Measurements from ENCODE around the gene HLA-DOB. TPM values are rescaled to one million over a fixed set of nuclear protein-coding genes. Genes with fewer than 3 reads are reported as not detected.
A peak's percentile ranks its signal among the peaks of the same experiment; 100 is the strongest.

Gene HLA-DOB
- total and polyA plus RNA-seq, 2 of the 13 experiments (the other 11 are each of a cell fraction or from before 2014, with no cell fraction given) = not detected

DNA sequence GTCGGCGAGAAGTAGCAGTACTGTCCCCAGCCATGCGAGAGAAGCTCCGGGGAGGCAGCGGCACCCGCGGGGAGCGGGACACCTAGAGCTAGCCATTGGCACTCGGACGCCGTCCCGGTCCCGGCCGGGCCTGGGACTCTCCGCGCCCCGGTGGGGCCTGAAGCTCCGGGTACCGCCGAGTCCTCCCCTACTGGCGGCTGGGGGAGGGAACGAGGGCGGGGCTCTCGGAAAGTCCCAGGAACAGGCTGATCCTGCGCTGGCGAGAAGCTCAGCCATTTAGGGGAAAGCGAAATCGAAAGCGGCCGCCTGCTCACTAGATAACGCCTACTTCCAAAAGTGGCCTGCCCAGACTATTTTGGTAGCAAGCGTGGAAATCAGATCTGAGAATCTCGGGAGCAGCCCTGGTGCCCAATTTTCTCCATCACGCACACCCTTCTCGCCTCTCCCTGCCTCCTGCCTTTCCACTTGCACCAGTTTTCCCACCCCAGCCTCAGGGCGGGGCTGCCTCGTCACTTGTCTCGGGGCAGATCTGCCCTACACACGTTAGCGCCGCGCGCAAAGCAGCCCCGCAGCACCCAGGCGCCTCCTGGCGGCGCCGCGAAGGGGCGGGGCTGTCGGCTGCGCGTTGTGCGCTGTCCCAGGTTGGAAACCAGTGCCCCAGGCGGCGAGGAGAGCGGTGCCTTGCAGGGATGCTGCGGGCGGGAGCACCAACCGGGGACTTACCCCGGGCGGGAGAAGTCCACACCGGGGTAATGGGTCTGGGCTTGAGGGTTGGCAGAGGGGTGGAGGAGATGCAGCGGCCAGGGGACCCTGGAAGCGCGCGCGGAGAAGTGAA, 37.0 kb upstream of the HLA-DOB start, which contains the start of the genes PSMB9 and TAP1 (continued):
- TF ChIP-seq AKAP8 (CRISPR knock-in tag; IDR thresholded peaks at IDR 0.05) (no peak), GATAD1 (CRISPR knock-in tag; IDR thresholded peaks at IDR 0.05) (peak; percentile 75), CBX1 (IDR thresholded peaks at IDR 0.05; ENCODE audit: low read depth) (peak; percentile 62), ZNF670 (CRISPR knock-in tag; IDR thresholded peaks at IDR 0.05; ENCODE audit: borderline replicate concordance) (no peak), MED1 (CRISPR knock-in tag; IDR thresholded peaks at IDR 0.05) (peak; percentile 84), BRD4 (CRISPR knock-in tag; IDR thresholded peaks at IDR 0.05) (peak; percentile 51), ZNF253 (CRISPR knock-in tag; IDR thresholded peaks at IDR 0.05; ENCODE audit: borderline replicate concordance) (no peak), BRCA1 (CRISPR knock-in tag; IDR thresholded peaks at IDR 0.05) (0 out of 2 replicates have a peak, but pooled peaks have one; percentile 37), ZNF790 (CRISPR knock-in tag; IDR thresholded peaks at IDR 0.05; ENCODE audit: borderline replicate concordance) (0 out of 2 replicates have a peak, but pooled peaks have one; percentile 83), TBX3 (IDR thresholded peaks at IDR 0.05; ENCODE audit: borderline replicate concordance) (no peak), ZNF597 (CRISPR knock-in tag; IDR thresholded peaks at IDR 0.05) (no peak), ZNF7 (CRISPR knock-in tag; IDR thresholded peaks at IDR 0.05) (no peak), E2F1 (CRISPR knock-in tag; IDR thresholded peaks at IDR 0.05) (peak; percentile 48), ZBTB7A (CRISPR knock-in tag; IDR thresholded peaks at IDR 0.05) (no peak), NR2C2 (CRISPR knock-in tag; IDR thresholded peaks at IDR 0.05; ENCODE audit: borderline replicate concordance) (0 out of 2 replicates have a peak, but pooled peaks have one; percentile 17), ZNF564 (CRISPR knock-in tag; IDR thresholded peaks at IDR 0.05) (0 out of 2 replicates have a peak, but pooled peaks have one; percentile 59), NRL (CRISPR knock-in tag; IDR thresholded peaks at IDR 0.05; ENCODE audit: borderline replicate concordance) (peak; percentile 76), KDM6A (CRISPR knock-in tag; IDR thresholded peaks at IDR 0.05; ENCODE audit: low read depth) (no peak), ZFAT (CRISPR knock-in tag; conservative IDR thresholded peaks at IDR 0.05) (no peak), ZNF484 (CRISPR knock-in tag; IDR thresholded peaks at IDR 0.05; ENCODE audit: borderline replicate concordance, low read depth) (no peak)
- TF ChIP-seq, protein P1, sequence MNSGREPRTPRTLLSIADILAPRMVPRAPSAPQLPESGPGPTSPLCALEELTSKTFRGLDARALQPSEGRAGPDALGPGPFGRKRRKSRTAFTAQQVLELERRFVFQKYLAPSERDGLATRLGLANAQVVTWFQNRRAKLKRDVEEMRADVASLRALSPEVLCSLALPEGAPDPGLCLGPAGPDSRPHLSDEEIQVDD (CRISPR knock-in tag; IDR thresholded peaks at IDR 0.05; ENCODE audit: borderline replicate concordance) = peak; percentile 56; the same call in 1 of the 2 replicates
- TF ChIP-seq, protein P2, sequence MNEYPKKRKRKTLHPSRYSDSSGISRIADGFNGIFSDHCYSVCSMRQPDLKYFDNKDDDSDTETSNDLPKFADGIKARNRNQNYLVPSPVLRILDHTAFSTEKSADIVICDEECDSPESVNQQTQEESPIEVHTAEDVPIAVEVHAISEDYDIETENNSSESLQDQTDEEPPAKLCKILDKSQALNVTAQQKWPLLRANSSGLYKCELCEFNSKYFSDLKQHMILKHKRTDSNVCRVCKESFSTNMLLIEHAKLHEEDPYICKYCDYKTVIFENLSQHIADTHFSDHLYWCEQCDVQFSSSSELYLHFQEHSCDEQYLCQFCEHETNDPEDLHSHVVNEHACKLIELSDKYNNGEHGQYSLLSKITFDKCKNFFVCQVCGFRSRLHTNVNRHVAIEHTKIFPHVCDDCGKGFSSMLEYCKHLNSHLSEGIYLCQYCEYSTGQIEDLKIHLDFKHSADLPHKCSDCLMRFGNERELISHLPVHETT (CRISPR knock-in tag; conservative IDR thresholded peaks at IDR 0.05) = peak; percentile 74
- TF ChIP-seq, protein P3, sequence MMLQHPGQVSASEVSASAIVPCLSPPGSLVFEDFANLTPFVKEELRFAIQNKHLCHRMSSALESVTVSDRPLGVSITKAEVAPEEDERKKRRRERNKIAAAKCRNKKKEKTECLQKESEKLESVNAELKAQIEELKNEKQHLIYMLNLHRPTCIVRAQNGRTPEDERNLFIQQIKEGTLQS (CRISPR knock-in tag; IDR thresholded peaks at IDR 0.05) = no peak
- TF ChIP-seq, protein P4, sequence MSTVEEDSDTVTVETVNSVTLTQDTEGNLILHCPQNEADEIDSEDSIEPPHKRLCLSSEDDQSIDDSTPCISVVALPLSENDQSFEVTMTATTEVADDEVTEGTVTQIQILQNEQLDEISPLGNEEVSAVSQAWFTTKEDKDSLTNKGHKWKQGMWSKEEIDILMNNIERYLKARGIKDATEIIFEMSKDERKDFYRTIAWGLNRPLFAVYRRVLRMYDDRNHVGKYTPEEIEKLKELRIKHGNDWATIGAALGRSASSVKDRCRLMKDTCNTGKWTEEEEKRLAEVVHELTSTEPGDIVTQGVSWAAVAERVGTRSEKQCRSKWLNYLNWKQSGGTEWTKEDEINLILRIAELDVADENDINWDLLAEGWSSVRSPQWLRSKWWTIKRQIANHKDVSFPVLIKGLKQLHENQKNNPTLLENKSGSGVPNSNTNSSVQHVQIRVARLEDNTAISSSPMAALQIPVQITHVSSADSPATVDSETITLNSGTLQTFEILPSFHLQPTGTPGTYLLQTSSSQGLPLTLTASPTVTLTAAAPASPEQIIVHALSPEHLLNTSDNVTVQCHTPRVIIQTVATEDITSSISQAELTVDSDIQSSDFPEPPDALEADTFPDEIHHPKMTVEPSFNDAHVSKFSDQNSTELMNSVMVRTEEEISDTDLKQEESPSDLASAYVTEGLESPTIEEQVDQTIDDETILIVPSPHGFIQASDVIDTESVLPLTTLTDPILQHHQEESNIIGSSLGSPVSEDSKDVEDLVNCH (CRISPR knock-in tag; IDR thresholded peaks at IDR 0.05) = no peak

Data from HepG2 (cell line).